WTC11 (cell line): ENCODE data around the gene GBA2. TPM values are rescaled to one million over a fixed set of nuclear protein-coding genes. Genes with fewer than 3 reads are reported as not detected.

ENCODE experiments used
- ATAC-seq: fragments of 200-7000 bp; cut with Tn5 transposase; 2 replicates; pipeline ENCODE4 v1.10.0; 2021; ENCODE audit warnings: mild to moderate bottlenecking, moderate library complexity
- CTCF ChIA-PET: fragments of 300-600 bp; sonication (Branson Sonifier 250); formaldehyde crosslinking; loops from one replicate; lab custom pipeline; 2021; ENCODE audit warnings: antibody characterized with exemption; lab: Charles Lee
- POLR2A ChIA-PET: fragments of 350-600 bp; sonication (Branson Sonifier 250); formaldehyde crosslinking; loops from one replicate; lab custom pipeline; 2021; ENCODE audit warnings: antibody characterized with exemption; lab: Charles Lee
- DNase-seq: peaks from one replicate; pipeline ENCODE4 v3.0.0; 2021; ENCODE audit warnings: low spot score
- H3K27ac Mint-ChIP-seq: 2 replicates; pipeline ENCODE4 v1.8.0; 2021; ENCODE audit warnings: mixed read lengths
- H3K27me3 Mint-ChIP-seq: 2 replicates; pipeline ENCODE4 v1.8.0; 2021; ENCODE audit warnings: low read depth, mild to moderate bottlenecking, moderate library complexity, mixed read lengths
- H3K36me3 Mint-ChIP-seq: 2 replicates; pipeline ENCODE4 v1.8.0; 2021; ENCODE audit warnings: mixed read lengths
- H3K4me1 Mint-ChIP-seq: 2 replicates; pipeline ENCODE4 v1.8.0; 2022; ENCODE audit warnings: mixed read lengths
- H3K4me3 Mint-ChIP-seq: 2 replicates; pipeline ENCODE4 v1.8.0; 2021; ENCODE audit warnings: mild to moderate bottlenecking, moderate library complexity, mixed read lengths
- H3K9me3 Mint-ChIP-seq: 2 replicates; pipeline ENCODE4 v1.8.0; 2021; ENCODE audit warnings: mixed read lengths
- ATF3 ChIP-seq: sonication (generic); formaldehyde crosslinking; conservative IDR thresholded peaks from 2 replicates; pipeline ENCODE4 v1.8.1; 2022; ENCODE audit warnings: mild to moderate bottlenecking, missing genetic modification reagents
- CDX4 ChIP-seq: fragments of 250-450 bp; sonication (Bioruptor Pico); IDR thresholded peaks from 2 replicates; pipeline ENCODE4 v1.9.0; 2021; ENCODE audit warnings: moderate library complexity, mild to moderate bottlenecking, inconsistent platforms, borderline replicate concordance
- CTCF ChIP-seq: fragments of 200-600 bp; IDR thresholded peaks from 2 replicates; pipeline ENCODE4 v1.8.0; 2022; ENCODE audit warnings: antibody characterized with exemption
- EMX1 ChIP-seq: fragments of 250-450 bp; sonication (Bioruptor Pico); IDR thresholded peaks from 2 replicates; pipeline ENCODE4 v1.8.0; 2021; ENCODE audit warnings: mild to moderate bottlenecking
- GTF2I ChIP-seq: fragments of 250-450 bp; sonication (Bioruptor Pico); conservative IDR thresholded peaks from 2 replicates; pipeline ENCODE4 v1.4.0; 2021; ENCODE audit warnings: mild to moderate bottlenecking
- JAZF1 ChIP-seq: fragments of 250-450 bp; sonication (Bioruptor Pico); IDR thresholded peaks from 2 replicates; pipeline ENCODE4 v1.9.0; 2021; ENCODE audit warnings: moderate library complexity, mild to moderate bottlenecking, inconsistent platforms
- MAX ChIP-seq: sonication (generic); formaldehyde crosslinking; IDR thresholded peaks from 2 replicates; pipeline ENCODE4 v1.8.0; 2022; ENCODE audit warnings: mild to moderate bottlenecking, missing genetic modification reagents
- NR1H2 ChIP-seq: sonication (generic); formaldehyde crosslinking; IDR thresholded peaks from 2 replicates; pipeline ENCODE4 v1.9.0; 2021; ENCODE audit warnings: mild to moderate bottlenecking, moderate library complexity, missing genetic modification reagents
- SMAD3 ChIP-seq: sonication (generic); formaldehyde crosslinking; IDR thresholded peaks from 2 replicates; pipeline ENCODE4 v1.8.0; 2022; ENCODE audit warnings: missing genetic modification reagents, mild to moderate bottlenecking, borderline replicate concordance
- STAT6 ChIP-seq: sonication (generic); formaldehyde crosslinking; conservative IDR thresholded peaks from 2 replicates; pipeline ENCODE4 v1.8.1; 2023; ENCODE audit warnings: mild to moderate bottlenecking, low read depth, missing genetic modification reagents, moderate library complexity
- USF1 ChIP-seq: sonication (generic); formaldehyde crosslinking; IDR thresholded peaks from 2 replicates; pipeline ENCODE4 v1.8.0; 2022; ENCODE audit warnings: mild to moderate bottlenecking, missing genetic modification reagents
- ZNF138 ChIP-seq: sonication (generic); formaldehyde crosslinking; conservative IDR thresholded peaks from 2 replicates; pipeline ENCODE4 v1.8.1; 2022; ENCODE audit warnings: mild to moderate bottlenecking, moderate library complexity, missing genetic modification reagents
- ZNF671 ChIP-seq: fragments of 250-450 bp; sonication (Bioruptor Pico); IDR thresholded peaks from 2 replicates; pipeline ENCODE4 v1.8.0; 2021; ENCODE audit warnings: mild to moderate bottlenecking
- total RNA-seq: library from RNA; stranded (reverse); gene quantifications from 3 replicates; pipeline ENCODE4 v1.2.3, GENCODE V29; 2021

GBA2 gene
- total RNA-seq, 1 experiment from 2014 or later: 104 TPM

- TF ChIP-seq CTCF: peak; percentile 67
- TF ChIP-seq MAX (CRISPR knock-in tag): no peak
- no peak for TF ChIP-seq SMAD3 (CRISPR knock-in tag)
- TF ChIP-seq, all 79 proteins: peak for 2
Measured at GRCh38 chr9:35790385-35791296, 41.6 kb upstream of the GBA2 start (continued).

GRCh38 chr9:35790025-35790384 lies 41.0 kb upstream of the GBA2 start:
- ChIA-PET POLR2A (interaction anchor here (0.9 to 1.4 kb wide), 5 partner anchors 24 to 93 kb away, joined by 3 to 9 read pairs (median 3); partner anchors contain the start of genes FAM221B, HINT2 and TMEM8B), CTCF (interaction anchor here (0.6 to 5.9 kb wide), 67 partner anchors 9 to 1197 kb away, joined by 3 to 143 read pairs (median 6); partner anchors contain the start of genes ARHGEF39, CCDC107, CREB3 and FAM221B)
- peaks cover 12% of the 10 kb centered on the region; the same call in 1 of the 2 replicates for H3K36me3 Mint-ChIP-seq
- H3K4me1 Mint-ChIP-seq: peaks cover 11% of the 10 kb centered on the region
- ATAC-seq (no peak), DNase-seq (no peak)
- H3K9me3 Mint-ChIP-seq: no peaks in the 10 kb centered on the region
- peaks cover 3% of the 10 kb centered on the region; the same call in 1 of the 2 replicates for H3K27me3 Mint-ChIP-seq
- TF ChIP-seq CDX4 (CRISPR knock-in tag) (no peak), EMX1 (CRISPR knock-in tag) (no peak), GTF2I (CRISPR knock-in tag) (no peak), NR1H2 (CRISPR knock-in tag) (no peak), ATF3 (no peak), USF1 (CRISPR knock-in tag) (no peak), ZNF671 (CRISPR knock-in tag) (no peak), ZNF138 (CRISPR knock-in tag) (no peak), JAZF1 (CRISPR knock-in tag) (no peak), CTCF (no peak), STAT6 (no peak)
- H3K27ac Mint-ChIP-seq: peak overlapping the region; percentile 12; the same call in 1 of the 2 replicates
- no peak overlapping the region for H3K4me3 Mint-ChIP-seq
